Peyer's patch (tissue), 4 donors: Measurements from ENCODE around the gene CCDC88C. TPM values are rescaled to one million over a fixed set of nuclear protein-coding genes. Genes with fewer than 3 reads are reported as not detected.
"Not testable (repeated sequence)": the region's sequence is repeated elsewhere in the genome, so short reads cannot be mapped to it uniquely, and the experiment has no call there.

Experiments used
- DNase-seq, 3 donors: peaks; one replicate each; pipeline ENCODE4 v3.0.0-alpha.2; 2017 to 2019
- H3K27ac ChIP-seq, 4 donors: fragments of 200-600 bp; sonication (generic); one replicate each; pipeline ENCODE4 v1.5.1; 2016 to 2019
- H3K27me3 ChIP-seq, 2 donors: fragments of 200-600 bp; sonication (generic); one replicate each; pipeline ENCODE4 v1.5.1; 2019
- H3K36me3 ChIP-seq, 3 donors: fragments of 200-600 bp; sonication (generic); one replicate each; pipeline ENCODE4 v1.5.1; 2016 to 2019
- H3K4me1 ChIP-seq, 4 donors: fragments of 200-600 bp; sonication (generic); one replicate each; pipeline ENCODE4 v1.5.1; 2016 to 2019
- H3K4me3 ChIP-seq, 4 donors: fragments of 200-600 bp; sonication (generic); 1 replicate in 3 of 4; 2 replicates in 1 of 4; pipeline ENCODE4 v1.5.1; 2016 to 2019; ENCODE audit warnings: mild to moderate bottlenecking in 1 of 4
- H3K9me3 ChIP-seq, 4 donors: fragments of 200-600 bp; sonication (generic); one replicate each; pipeline ENCODE4 v1.5.1; 2016 to 2019; ENCODE audit warnings: mild to moderate bottlenecking in 1 of 4
- POLR2A ChIP-seq, 2 donors: fragments of 450-650 bp; IDR thresholded peaks; one replicate each; pipeline ENCODE4 v1.5.1; 2017; ENCODE audit warnings: antibody characterized with exemption in 2 of 2, mild to moderate bottlenecking in 2 of 2, moderate library complexity in 2 of 2
- total RNA-seq, 4 donors: library from RNA; depleted of rRNA; stranded (reverse); fragments of >200 nt; gene quantifications; one replicate each; pipeline ENCODE4 v1.1.0, GENCODE V29; 2016
- TF ChIP-seq, protein P1 (sequence below), 6 experiments: fragments of 450-650 bp in 4 of 6; fragments of 200-600 bp in 2 of 6; sonication (generic) in 1 of 6; IDR thresholded peaks; one replicate each; pipeline ENCODE4 v1.5.1; 2017 to 2019; ENCODE audit warnings: antibody characterized with exemption in 6 of 6, mild to moderate bottlenecking in 3 of 6, moderate library complexity in 1 of 6

CCDC88C gene
- total RNA-seq, 4 donors from 2014 or later, result 18.9 to 189 (median 77.2) TPM

GRCh38 chr14:91230397-91231035, 187.1 kb downstream of the CCDC88C start:
- H3K36me3 ChIP-seq, result peaks cover 0 to 19% (median 0%) of the 10 kb centered on the region in 3 donors
- H3K27ac ChIP-seq, result peak overlapping the region; percentile 56 to 80 (median 68)
- H3K9me3 ChIP-seq, result no peaks in the 10 kb centered on the region
- H3K4me3 ChIP-seq, result no peak overlapping the region
- peaks cover 0 to 30% (median 21%) of the 10 kb centered on the region in 4 donors for H3K4me1 ChIP-seq
- TF ChIP-seq POLR2A (IDR thresholded peaks at IDR 0.05), result no peak
- TF ChIP-seq, protein P1, sequence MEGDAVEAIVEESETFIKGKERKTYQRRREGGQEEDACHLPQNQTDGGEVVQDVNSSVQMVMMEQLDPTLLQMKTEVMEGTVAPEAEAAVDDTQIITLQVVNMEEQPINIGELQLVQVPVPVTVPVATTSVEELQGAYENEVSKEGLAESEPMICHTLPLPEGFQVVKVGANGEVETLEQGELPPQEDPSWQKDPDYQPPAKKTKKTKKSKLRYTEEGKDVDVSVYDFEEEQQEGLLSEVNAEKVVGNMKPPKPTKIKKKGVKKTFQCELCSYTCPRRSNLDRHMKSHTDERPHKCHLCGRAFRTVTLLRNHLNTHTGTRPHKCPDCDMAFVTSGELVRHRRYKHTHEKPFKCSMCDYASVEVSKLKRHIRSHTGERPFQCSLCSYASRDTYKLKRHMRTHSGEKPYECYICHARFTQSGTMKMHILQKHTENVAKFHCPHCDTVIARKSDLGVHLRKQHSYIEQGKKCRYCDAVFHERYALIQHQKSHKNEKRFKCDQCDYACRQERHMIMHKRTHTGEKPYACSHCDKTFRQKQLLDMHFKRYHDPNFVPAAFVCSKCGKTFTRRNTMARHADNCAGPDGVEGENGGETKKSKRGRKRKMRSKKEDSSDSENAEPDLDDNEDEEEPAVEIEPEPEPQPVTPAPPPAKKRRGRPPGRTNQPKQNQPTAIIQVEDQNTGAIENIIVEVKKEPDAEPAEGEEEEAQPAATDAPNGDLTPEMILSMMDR (IDR thresholded peaks at IDR 0.05), result no peak
- H3K27me3 ChIP-seq, result no peaks in the 10 kb centered on the region
- DNase-seq, result no peak

GRCh38 chr14:91229743-91230200, 187.8 kb downstream of the CCDC88C start:
- TF ChIP-seq, protein P1 (IDR thresholded peaks at IDR 0.05), result no peak
- no peak for TF ChIP-seq POLR2A (IDR thresholded peaks at IDR 0.05)
- no peaks in the 10 kb centered on the region for H3K9me3 ChIP-seq
- no peak overlapping the region for H3K4me3 ChIP-seq
- no peaks in the 10 kb centered on the region for H3K27me3 ChIP-seq
- peak in 2 of 3 donors; percentile 77 to 88 for DNase-seq
- H3K4me1 ChIP-seq, result peaks cover 0 to 30% (median 21%) of the 10 kb centered on the region in 4 donors
- peak overlapping the region; percentile 56 to 80 (median 68) for H3K27ac ChIP-seq
- peaks cover 0 to 25% (median 0%) of the 10 kb centered on the region in 3 donors for H3K36me3 ChIP-seq

- Histone ChIP-seq H3K9me3 (no peaks in the 10 kb centered on the region), H3K4me1 (peaks cover 0 to 30% (median 21%) of the 10 kb centered on the region in 4 donors), H3K4me3 (no peak overlapping the region), H3K36me3 (peaks cover 0 to 33% (median 0%) of the 10 kb centered on the region in 3 donors), H3K27ac (peak overlapping the region; percentile 19 to 72 (median 46)), H3K27me3 (no peaks in the 10 kb centered on the region)
- TF ChIP-seq, protein P1 (IDR thresholded peaks at IDR 0.05), result no peak
- TF ChIP-seq POLR2A (IDR thresholded peaks at IDR 0.05), result no peak
- no peak for DNase-seq
Observed at GRCh38 chr14:91229005-91229382, 188.6 kb downstream of the CCDC88C start.

GRCh38 chr14:91228112-91229004, 189.3 kb downstream of the CCDC88C start:
- no peaks in the 10 kb centered on the region for H3K9me3 ChIP-seq
- H3K27ac ChIP-seq, result peak overlapping the region; percentile 19 to 72 (median 46)
- peak in 2 of 3 donors; percentile 57 to 65 for DNase-seq
- TF ChIP-seq, protein P1 (IDR thresholded peaks at IDR 0.05), result no peak
- no peak for TF ChIP-seq POLR2A (IDR thresholded peaks at IDR 0.05)
- peaks cover 0 to 30% (median 21%) of the 10 kb centered on the region in 4 donors for H3K4me1 ChIP-seq
- H3K4me3 ChIP-seq, result no peak overlapping the region
- H3K36me3 ChIP-seq, result peaks cover 0 to 36% (median 0%) of the 10 kb centered on the region in 3 donors
- H3K27me3 ChIP-seq, result no peaks in the 10 kb centered on the region

GRCh38 chr14:91227183-91227628, 190.4 kb downstream of the CCDC88C start:
- Histone ChIP-seq H3K9me3 (no peaks in the 10 kb centered on the region), H3K27me3 (no peaks in the 10 kb centered on the region), H3K4me1 (peaks cover 0 to 30% (median 18%) of the 10 kb centered on the region in 4 donors), H3K36me3 (peaks cover 0 to 37% (median 0%) of the 10 kb centered on the region in 3 donors), H3K27ac (peak overlapping the region; percentile 9 to 72 (median 38)), H3K4me3 (no peak overlapping the region)
- DNase-seq, result no peak
- no peak for TF ChIP-seq POLR2A (IDR thresholded peaks at IDR 0.05)
- TF ChIP-seq, protein P1 (IDR thresholded peaks at IDR 0.05), result no peak

DNA sequence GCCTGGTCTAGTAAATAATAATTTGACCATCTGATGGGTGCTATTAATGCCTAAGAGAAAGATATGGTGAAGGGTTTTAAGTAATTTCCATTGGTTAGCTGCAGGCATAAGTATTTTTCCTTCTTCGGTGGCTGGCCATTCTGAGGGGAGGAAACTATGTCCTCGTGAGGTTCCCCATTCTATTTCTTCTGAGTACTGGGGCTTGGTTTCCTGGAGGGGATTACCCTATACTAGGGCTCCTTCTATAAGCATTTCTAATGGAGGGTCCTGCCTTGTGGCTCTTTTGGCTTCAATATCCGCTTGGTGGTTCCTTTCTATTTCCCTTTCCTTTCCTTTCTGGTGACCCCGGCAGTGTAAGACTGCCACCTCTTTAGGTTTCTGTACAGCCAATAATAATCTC, 191.3 kb downstream of the CCDC88C start:
- peaks cover 0 to 27% (median 13%) of the 10 kb centered on the region in 4 donors for H3K4me1 ChIP-seq
- not testable (repeated sequence) for H3K4me3 ChIP-seq, DNase-seq, H3K27me3 ChIP-seq, H3K9me3 ChIP-seq
- H3K27ac ChIP-seq, result peak overlapping the region in 1 of 4 donors; percentile 13
- peaks cover 0 to 42% (median 0%) of the 10 kb centered on the region in 3 donors for H3K36me3 ChIP-seq
